ENCODE results near the gene SCD5. TPM values are rescaled to one million over a fixed set of nuclear protein-coding genes. Genes with fewer than 3 reads are reported as not detected.

Gene SCD5
- total and polyA plus RNA-seq, 2 donors from 2014 or later, result 41.2 to 55.7 TPM

DNA sequence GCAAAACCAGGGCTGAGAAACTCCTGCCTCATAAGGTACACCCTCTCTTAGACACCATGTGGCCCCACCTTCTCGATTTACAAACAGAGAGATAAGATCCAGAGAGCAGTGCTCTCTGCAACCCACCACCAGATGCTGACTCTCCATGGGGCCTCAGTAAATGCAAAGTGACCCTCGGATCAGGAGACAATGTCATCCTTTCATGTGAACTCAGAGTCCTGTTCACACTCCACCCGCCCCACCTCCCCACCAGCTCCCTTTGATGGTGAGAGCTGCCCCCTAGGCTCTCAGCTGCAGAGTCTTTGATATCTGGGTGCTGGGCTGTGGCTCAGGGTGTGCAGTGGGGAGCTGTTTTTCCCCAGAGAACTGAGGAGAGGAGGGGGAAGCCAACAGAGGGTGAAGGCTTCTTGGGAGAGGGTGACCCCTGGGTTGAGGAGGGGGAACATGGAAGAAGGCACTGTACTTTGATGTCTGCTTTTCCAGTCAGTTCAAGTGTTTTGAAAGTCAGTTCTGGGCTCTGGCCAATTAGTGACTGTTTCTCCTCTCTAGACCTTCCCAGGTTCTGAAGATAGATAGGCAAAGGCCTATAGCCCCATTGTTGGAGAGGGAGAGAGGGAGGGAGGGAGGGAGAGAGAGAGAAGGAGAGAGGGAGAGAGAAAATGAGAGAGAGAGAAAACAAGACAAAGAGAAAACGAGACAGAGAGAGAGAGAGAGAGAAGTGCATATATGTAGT, 88.2 kb downstream of the SCD5 start:
- Histone ChIP-seq H3K36me3 (ENCODE audit: control insufficient read depth in 2 of 3, insufficient read depth in 3 of 3, low read length in 3 of 3) (no peaks in the 10 kb centered on the region), H3K27me3 (ENCODE audit: control insufficient read depth, insufficient read depth, low read length) (no peaks in the 10 kb centered on the region), H3K9ac (ENCODE audit: low read length in 3 of 3) (no peak overlapping the region), H3K4me3 (ENCODE audit: low read length in 3 of 3) (no peak overlapping the region), H3K9me3 (ENCODE audit: control insufficient read depth in 2 of 3, insufficient read depth in 1 of 3, low read length in 3 of 3) (no peaks in the 10 kb centered on the region), H3K4me1 (ENCODE audit: control insufficient read depth in 2 of 3, insufficient read depth in 2 of 3, low read depth in 1 of 3, low read length in 3 of 3) (peaks cover 2 to 11% (median 5%) of the 10 kb centered on the region in 3 donors), H3K27ac (ENCODE audit: low read depth in 2 of 2, low read length in 2 of 2) (no peak overlapping the region)
- intact Hi-C loops (cut with DNase I), result no loop called here
- DNase-seq (no peak), FAIRE-seq (no peak)
- TF ChIP-seq, protein P1, sequence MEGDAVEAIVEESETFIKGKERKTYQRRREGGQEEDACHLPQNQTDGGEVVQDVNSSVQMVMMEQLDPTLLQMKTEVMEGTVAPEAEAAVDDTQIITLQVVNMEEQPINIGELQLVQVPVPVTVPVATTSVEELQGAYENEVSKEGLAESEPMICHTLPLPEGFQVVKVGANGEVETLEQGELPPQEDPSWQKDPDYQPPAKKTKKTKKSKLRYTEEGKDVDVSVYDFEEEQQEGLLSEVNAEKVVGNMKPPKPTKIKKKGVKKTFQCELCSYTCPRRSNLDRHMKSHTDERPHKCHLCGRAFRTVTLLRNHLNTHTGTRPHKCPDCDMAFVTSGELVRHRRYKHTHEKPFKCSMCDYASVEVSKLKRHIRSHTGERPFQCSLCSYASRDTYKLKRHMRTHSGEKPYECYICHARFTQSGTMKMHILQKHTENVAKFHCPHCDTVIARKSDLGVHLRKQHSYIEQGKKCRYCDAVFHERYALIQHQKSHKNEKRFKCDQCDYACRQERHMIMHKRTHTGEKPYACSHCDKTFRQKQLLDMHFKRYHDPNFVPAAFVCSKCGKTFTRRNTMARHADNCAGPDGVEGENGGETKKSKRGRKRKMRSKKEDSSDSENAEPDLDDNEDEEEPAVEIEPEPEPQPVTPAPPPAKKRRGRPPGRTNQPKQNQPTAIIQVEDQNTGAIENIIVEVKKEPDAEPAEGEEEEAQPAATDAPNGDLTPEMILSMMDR (IDR thresholded peaks at IDR 0.05; ENCODE audit: borderline replicate concordance, extremely low read depth, insufficient read depth), result no peak

DNA sequence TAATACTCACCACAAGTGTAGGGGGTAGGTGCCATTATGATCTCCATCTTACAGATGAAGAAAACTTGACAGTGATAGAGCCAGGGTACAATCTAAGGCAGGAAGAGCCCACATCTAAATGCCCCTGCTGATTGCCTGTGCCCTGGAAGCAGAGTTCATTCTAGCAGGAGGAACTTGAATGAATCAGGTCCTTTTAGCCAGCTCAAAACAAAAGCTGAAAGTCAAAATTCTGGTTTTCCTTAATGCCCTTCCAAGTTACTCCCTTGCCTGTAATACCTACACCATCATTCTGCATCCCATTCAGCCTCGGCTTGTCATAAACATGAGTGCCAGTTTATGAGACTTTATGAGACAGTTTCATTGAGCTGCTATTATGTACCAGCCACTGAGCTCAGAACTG, 89.6 kb downstream of the SCD5 start:
- DNase-seq, result no peak
- Histone ChIP-seq H3K36me3 (ENCODE audit: control insufficient read depth in 2 of 3, insufficient read depth in 3 of 3, low read length in 3 of 3) (peaks cover 0 to 2% (median 0%) of the 10 kb centered on the region in 3 donors), H3K27me3 (ENCODE audit: control insufficient read depth, insufficient read depth, low read length) (no peaks in the 10 kb centered on the region), H3K27ac (ENCODE audit: low read depth in 2 of 2, low read length in 2 of 2) (no peak overlapping the region), H3K9ac (ENCODE audit: low read length in 3 of 3) (no peak overlapping the region), H3K9me3 (ENCODE audit: control insufficient read depth in 2 of 3, insufficient read depth in 1 of 3, low read length in 3 of 3) (no peaks in the 10 kb centered on the region), H3K4me3 (ENCODE audit: low read length in 3 of 3) (no peak overlapping the region), H3K4me1 (ENCODE audit: control insufficient read depth in 2 of 3, insufficient read depth in 2 of 3, low read depth in 1 of 3, low read length in 3 of 3) (peaks cover 2 to 11% (median 8%) of the 10 kb centered on the region in 3 donors)
- intact Hi-C loops (cut with DNase I), result no loop called here
- TF ChIP-seq, protein P1 (IDR thresholded peaks at IDR 0.05; ENCODE audit: borderline replicate concordance, extremely low read depth, insufficient read depth), result no peak
- no peak for FAIRE-seq

DNA sequence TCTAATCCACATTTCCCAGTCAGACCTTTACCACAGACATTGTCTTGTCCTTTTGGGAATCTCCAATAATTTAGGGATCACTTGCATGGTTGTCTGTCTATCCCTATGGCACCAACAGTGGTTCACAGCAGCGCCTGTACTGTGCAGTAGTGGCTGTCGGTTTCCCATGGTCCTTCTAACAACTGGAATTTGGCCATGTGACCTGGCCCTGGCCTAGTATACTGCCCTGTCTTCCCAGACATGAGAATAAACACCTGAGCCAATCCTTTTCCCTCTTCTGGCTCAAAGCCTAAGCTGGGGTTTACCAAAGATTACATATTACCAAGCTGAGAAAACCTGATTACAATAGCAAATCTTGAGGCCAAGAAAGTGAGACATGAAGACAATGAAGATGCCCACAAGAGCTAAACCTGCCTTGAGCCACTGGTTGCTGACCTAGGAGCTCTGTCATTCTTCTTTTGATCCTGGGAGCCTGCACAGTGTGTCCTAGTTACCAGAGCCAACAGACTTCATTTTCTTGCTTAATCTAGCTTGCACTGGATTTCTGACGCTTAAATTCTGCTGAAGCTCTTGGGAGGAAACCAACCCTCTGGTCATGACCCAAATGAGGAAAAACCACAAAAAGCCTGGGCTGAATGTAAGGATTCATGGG, 92.1 kb downstream of the SCD5 start:
- Histone ChIP-seq H3K27ac (ENCODE audit: low read depth in 2 of 2, low read length in 2 of 2) (peak overlapping the region in 1 of 2 donors; percentile 24), H3K27me3 (ENCODE audit: control insufficient read depth, insufficient read depth, low read length) (no peaks in the 10 kb centered on the region), H3K4me1 (ENCODE audit: control insufficient read depth in 2 of 3, insufficient read depth in 2 of 3, low read depth in 1 of 3, low read length in 3 of 3) (peaks cover 2 to 11% (median 8%) of the 10 kb centered on the region in 3 donors), H3K9ac (ENCODE audit: low read length in 3 of 3) (no peak overlapping the region), H3K9me3 (ENCODE audit: control insufficient read depth in 2 of 3, insufficient read depth in 1 of 3, low read length in 3 of 3) (no peaks in the 10 kb centered on the region), H3K36me3 (ENCODE audit: control insufficient read depth in 2 of 3, insufficient read depth in 3 of 3, low read length in 3 of 3) (peaks cover 0 to 5% (median 0%) of the 10 kb centered on the region in 3 donors), H3K4me3 (ENCODE audit: low read length in 3 of 3) (no peak overlapping the region)
- TF ChIP-seq, protein P1 (IDR thresholded peaks at IDR 0.05; ENCODE audit: borderline replicate concordance, extremely low read depth, insufficient read depth), result no peak
- intact Hi-C loops (cut with DNase I), result no loop called here
- DNase-seq (peak in 1 of 5 donors; percentile 40), FAIRE-seq (peak; percentile 11)
